Stimulated activated effector memory CD8-positive, alpha-beta T cell treated with anti-CD3 and anti-CD28 coated beads, Interleukin-12 subunit alpha, Interleukin-12 subunit beta, amount 100 ng/mL, for 72 hours (primary cell): ENCODE results near the gene HMGXB4.
A peak's percentile ranks its signal among the peaks of the same experiment; 100 is the strongest.
"Not testable (repeated sequence)": the region's sequence is repeated elsewhere in the genome, so short reads cannot be mapped to it uniquely, and the experiment has no call there.

Experiments
- ATAC-seq: fragments of 150-1000 bp; cut with Tn5 transposase; 2 replicates; pipeline ENCODE4 v1.10.0; 2021
- DNase-seq, 2 donors: peaks; one replicate each; pipeline ENCODE4 v3.0.0; 2021 to 2022; ENCODE audit warnings: low spot score in 2 of 2
- H3K27ac Mint-ChIP-seq: one replicate; pipeline ENCODE4 v1.8.0; 2022; ENCODE audit warnings: mild to moderate bottlenecking, mixed read lengths
- H3K36me3 Mint-ChIP-seq: one replicate; pipeline ENCODE4 v1.8.0; 2022; ENCODE audit warnings: mild to moderate bottlenecking, mixed read lengths
- H3K4me1 Mint-ChIP-seq: one replicate; pipeline ENCODE4 v1.8.0; 2022; ENCODE audit warnings: mixed read lengths
- H3K4me3 Mint-ChIP-seq: one replicate; pipeline ENCODE4 v1.8.0; 2022; ENCODE audit warnings: mild to moderate bottlenecking, mixed read lengths
- H3K9me3 Mint-ChIP-seq: one replicate; pipeline ENCODE4 v1.8.0; 2022; ENCODE audit warnings: mixed read lengths

The HMGXB4 gene

DNA sequence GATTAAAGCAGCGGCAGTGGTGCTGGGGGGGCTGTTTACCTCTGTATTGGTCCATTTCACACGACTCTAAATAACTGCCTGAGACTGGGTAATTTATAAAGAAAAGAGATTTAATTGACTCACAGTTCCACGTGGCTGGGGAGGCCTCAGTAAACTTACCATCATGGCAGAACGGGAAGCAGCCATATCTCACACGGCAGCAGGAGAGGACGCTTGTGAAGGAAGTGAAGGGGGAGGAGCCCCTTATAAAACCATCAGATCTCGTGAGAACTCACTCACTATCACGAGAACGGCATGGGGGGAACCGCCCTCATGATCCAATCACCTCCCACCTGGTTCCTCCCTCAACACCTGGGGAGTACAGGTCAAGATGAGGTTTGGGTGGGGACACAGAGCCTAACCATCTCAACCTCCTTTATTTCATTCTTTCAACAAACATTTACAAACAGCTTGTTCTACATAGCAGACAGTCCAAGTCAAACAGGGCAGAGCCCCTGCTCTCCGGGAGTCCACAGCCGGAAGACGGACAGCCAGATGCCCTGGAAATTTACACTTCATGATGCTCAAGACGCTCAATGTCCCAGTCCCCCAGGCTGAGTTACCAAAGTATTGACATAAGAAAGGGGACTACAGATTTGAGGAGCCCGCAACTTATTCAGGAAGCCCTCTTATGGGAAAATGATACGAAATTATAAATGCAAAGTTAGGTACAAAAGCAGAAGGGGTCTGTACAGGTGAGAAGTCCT is 26.3 kb upstream of the HMGXB4 start:
- H3K4me3 Mint-ChIP-seq: peak overlapping the region; percentile 13

DNA sequence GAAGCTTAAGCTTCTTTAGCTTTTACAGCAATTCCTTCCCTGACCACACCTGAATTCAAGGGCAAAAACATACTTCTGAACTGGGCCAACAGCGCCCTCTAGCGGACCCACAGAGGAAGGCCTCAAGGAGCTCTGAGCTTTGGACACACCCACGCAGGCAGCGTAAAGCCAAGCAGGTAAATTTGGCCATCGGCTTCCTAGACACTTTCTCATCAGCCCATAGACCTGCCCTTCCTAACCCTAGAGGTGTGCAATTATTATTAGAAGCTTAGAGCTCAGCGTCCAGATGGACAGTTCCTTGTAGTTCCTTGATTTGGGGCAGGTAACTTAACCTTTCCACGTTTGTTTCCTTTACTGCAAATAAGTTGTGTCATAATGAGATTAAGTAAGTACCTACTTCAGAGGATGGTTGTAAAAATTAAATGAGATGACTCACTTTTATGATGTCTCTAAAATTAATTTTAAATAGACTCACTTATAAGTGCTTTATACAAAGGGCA is 25.7 kb upstream of the HMGXB4 start:
- no peaks in the 10 kb centered on the region for H3K9me3 Mint-ChIP-seq
- H3K4me3 Mint-ChIP-seq: no peak overlapping the region
- H3K27ac Mint-ChIP-seq: no peak overlapping the region
- no peaks in the 10 kb centered on the region for H3K36me3 Mint-ChIP-seq
- ATAC-seq (peak; percentile 65), DNase-seq (peak; percentile 51 to 79)
- H3K4me1 Mint-ChIP-seq: peaks cover 12% of the 10 kb centered on the region

More for the DNA sequence above, 26.3 kb upstream of the HMGXB4 start:
- H3K9me3 Mint-ChIP-seq: no peaks in the 10 kb centered on the region
- H3K4me1 Mint-ChIP-seq: peaks cover 12% of the 10 kb centered on the region
- no peak for DNase-seq
- no peak for ATAC-seq
- H3K36me3 Mint-ChIP-seq: no peaks in the 10 kb centered on the region
- H3K27ac Mint-ChIP-seq: no peak overlapping the region

DNA sequence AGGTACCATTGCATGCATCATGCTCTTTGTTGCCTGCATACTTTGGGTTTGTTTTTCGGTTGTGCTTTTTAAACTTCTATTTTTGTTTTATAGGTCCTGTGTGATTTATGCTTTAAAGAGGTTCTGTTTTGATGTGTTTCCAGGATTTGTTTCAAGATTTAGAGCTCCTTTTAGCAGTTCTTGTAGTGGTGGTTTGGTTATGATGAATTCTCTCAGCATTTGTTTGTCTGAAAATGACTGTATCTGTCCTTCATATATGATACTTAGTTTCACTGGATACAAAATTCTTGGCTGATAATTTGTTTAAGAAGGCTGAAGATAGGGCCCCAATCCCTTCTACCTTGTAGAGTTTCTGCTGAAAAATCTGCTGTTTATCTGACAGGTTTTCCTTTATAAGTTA is 18.5 kb upstream of the HMGXB4 start:
- not testable (repeated sequence) for H3K4me1 Mint-ChIP-seq, H3K4me3 Mint-ChIP-seq, ATAC-seq, H3K36me3 Mint-ChIP-seq, H3K27ac Mint-ChIP-seq, H3K9me3 Mint-ChIP-seq, DNase-seq

DNA sequence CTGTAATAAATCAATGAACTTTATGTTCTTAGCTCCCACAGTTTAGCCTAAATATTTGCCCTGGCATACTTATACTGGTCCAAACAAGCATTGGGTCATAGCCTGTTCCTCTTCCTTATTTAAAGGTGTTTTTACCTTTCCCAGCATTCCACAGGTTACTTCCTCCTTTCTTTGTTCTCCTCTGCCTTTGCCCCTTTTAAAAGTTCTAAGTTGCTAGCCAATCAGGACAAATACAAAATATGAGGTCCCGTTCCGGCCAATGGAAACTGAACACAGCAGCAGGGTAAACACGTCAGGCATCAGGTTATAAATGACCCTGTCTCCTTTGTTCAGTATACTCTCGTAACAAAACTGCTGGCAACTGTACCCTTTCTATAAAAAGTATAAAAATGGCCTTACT is 12.8 kb upstream of the HMGXB4 start:
- not testable (repeated sequence) for H3K9me3 Mint-ChIP-seq, H3K4me3 Mint-ChIP-seq, H3K27ac Mint-ChIP-seq, H3K36me3 Mint-ChIP-seq, DNase-seq, H3K4me1 Mint-ChIP-seq, ATAC-seq

DNA sequence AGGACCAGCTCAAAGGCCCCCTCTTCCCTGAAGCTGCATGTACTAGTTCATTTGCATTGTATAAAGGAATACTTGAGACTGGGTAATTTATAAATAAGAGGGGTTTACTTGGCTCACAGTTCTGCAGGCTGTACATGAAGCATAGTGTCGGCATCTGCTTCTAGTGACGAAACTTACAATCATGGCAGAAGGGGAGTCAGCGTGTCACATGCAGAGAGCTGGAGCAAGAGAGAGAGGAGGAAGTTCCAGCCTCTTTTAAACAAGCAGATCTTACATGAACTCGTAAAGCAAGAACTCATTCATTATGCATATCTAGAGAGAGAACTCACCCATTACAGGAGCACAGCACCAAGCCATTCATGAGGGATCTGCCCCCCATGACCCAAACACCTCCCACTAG is 7.1 kb upstream of the HMGXB4 start:
- no peaks in the 10 kb centered on the region for H3K36me3 Mint-ChIP-seq
- DNase-seq (no peak), ATAC-seq (no peak)
- no peak overlapping the region for H3K4me3 Mint-ChIP-seq
- no peaks in the 10 kb centered on the region for H3K9me3 Mint-ChIP-seq
- peaks cover 5% of the 10 kb centered on the region for H3K4me1 Mint-ChIP-seq
- no peak overlapping the region for H3K27ac Mint-ChIP-seq

DNA sequence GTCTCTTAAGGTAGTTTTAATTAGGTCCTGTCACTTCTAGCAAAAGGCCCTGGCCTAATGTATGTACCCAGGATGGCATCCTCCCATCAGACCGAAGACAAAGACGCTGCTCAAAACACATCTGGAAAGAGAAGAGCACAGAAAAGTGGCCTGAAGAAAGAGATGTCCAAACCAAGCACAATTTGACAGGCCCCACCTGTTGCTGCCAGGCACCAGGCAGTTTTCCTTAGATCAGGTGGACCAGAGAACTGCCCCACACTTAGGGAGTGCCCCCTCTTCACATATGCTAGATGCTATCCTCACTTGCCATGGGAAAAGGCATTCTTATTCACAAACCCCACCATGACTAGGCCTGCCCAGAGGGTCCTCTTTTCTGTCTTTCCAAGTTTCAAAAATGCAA is 3.3 kb upstream of the HMGXB4 start:
- H3K36me3 Mint-ChIP-seq: peaks cover 9% of the 10 kb centered on the region
- no peak for ATAC-seq
- no peak for DNase-seq
- H3K9me3 Mint-ChIP-seq: no peaks in the 10 kb centered on the region
- no peak overlapping the region for H3K27ac Mint-ChIP-seq
- peaks cover 22% of the 10 kb centered on the region for H3K4me1 Mint-ChIP-seq
- H3K4me3 Mint-ChIP-seq: no peak overlapping the region

DNA sequence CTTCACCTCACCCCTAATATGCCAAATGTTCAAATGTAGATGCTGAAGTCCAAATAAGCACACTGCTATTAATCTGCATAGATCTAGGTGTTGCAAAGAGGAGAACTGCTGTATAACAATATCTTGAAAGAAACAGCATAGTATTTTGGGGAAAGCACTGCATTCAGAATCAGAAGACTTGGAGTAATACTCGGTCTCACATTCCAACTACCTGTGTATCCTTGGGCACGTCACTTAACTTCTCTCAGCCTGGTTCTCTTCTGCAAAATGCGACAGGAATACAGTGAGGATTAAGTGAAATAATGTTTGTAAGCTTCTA is 332 bp upstream of the HMGXB4 start:
- no peak for DNase-seq
- Mint-ChIP-seq H3K4me1 (peaks cover 32% of the 10 kb centered on the region), H3K9me3 (no peaks in the 10 kb centered on the region), H3K27ac (peak overlapping the region; percentile 95), H3K4me3 (peak overlapping the region; percentile 75), H3K36me3 (peaks cover 28% of the 10 kb centered on the region)
- no peak for ATAC-seq

DNA sequence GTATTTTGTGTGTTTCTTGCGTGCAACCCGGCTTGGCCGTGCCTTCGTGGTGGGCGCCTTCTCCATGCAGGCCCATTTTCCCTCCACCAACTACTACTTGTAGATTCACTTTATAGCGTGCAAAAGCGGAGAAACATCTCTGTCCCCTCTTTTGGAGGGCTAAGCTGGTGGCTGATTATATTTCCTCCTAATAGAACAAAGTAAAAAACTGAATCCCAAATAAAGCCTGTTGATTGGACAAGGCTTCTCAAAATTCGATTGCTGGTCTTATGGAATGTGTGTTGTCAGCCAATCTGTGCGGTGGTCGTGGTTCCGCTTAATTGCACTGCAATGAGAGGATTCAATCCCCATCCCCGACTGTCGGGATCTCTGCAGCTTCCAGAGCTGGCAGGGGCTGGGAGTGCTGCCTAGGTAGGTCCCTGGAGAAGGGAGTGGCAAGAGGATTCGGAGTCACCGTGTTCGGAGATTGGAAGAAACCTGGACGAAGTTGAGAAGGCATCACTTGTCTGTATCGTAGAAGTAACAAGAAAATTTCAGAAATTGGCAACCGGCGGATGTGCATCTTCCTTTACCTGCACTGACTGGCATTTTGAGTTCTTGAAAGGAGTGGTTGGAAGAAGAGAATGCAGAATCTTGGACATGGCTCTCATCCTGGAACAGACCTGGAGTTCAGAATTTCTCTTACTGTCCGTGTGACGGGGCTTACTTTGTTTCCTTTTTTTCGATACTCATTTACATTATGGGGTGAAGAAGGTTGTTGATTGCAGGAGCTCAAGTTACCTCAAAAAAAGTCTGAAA is 1.1 kb downstream of the HMGXB4 start:
- peak overlapping the region; percentile 75 for H3K4me3 Mint-ChIP-seq
- peaks cover 27% of the 10 kb centered on the region for H3K4me1 Mint-ChIP-seq
- no peak for ATAC-seq
- no peak for DNase-seq
- H3K36me3 Mint-ChIP-seq: peaks cover 42% of the 10 kb centered on the region
- no peaks in the 10 kb centered on the region for H3K9me3 Mint-ChIP-seq
- peak overlapping the region; percentile 95 for H3K27ac Mint-ChIP-seq

DNA sequence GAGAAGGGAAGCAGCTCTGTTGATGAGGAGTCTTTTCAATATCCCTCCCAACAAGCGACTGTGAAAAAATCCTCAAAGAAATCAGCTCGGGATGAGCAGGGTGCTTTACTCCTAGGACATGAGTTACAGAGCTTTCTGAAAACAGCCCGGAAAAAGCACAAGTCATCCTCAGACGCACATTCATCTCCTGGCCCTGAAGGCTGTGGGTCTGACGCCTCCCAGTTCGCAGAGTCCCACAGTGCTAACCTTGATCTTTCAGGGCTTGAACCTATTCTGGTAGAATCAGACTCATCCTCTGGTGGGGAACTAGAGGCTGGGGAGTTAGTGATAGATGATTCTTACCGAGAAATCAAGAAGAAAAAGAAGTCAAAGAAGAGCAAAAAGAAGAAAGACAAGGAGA is 7.7 kb downstream of the HMGXB4 start:
- Mint-ChIP-seq H3K4me3 (no peak overlapping the region), H3K36me3 (peaks cover 90% of the 10 kb centered on the region), H3K9me3 (no peaks in the 10 kb centered on the region), H3K4me1 (peaks cover 28% of the 10 kb centered on the region), H3K27ac (peak overlapping the region; percentile 40)
- no peak for ATAC-seq
- DNase-seq: no peak

DNA sequence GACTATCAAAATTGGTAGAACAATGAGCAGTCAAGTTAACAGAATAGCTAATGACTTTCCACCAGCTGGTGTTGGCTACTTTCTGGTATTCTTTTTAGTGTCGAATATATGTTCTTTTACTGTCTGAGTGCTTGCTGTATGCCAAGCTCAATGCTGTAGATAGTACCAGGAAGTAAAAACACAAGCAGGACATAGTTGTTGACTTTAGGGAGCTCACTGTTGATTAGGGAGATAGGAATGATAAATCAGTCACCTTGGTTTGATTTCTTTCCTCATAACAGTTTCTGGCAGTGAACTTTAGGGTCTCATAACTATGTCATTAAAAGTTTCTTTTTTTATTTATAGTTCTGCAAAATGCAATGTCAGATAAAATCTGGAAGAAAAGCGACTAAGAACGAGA is 9.0 kb downstream of the HMGXB4 start:
- DNase-seq (no peak), ATAC-seq (no peak)
- Mint-ChIP-seq H3K36me3 (peaks cover 95% of the 10 kb centered on the region), H3K4me3 (no peak overlapping the region), H3K4me1 (peaks cover 28% of the 10 kb centered on the region), H3K9me3 (no peaks in the 10 kb centered on the region), H3K27ac (no peak overlapping the region)

DNA sequence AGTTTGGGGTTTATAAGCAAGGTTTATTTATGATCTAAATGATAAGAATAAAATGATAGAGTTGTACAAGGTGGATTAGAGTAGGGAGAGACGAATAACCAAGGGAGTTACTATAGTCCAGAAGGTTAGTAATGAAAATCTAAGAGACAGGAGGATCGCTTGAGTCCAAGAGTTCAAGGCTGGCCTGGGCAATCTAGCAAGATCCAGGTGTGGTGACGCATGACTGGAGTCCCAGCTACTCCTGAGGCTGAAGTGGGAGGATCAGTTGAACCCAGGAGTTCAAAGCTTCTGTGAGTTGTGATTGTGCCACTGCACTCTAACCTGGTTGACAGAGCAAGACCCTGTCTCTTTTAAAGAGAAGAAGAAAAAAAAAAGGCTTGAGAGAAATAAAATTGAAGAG is 12.3 kb downstream of the HMGXB4 start:
- no peak for ATAC-seq

DNA sequence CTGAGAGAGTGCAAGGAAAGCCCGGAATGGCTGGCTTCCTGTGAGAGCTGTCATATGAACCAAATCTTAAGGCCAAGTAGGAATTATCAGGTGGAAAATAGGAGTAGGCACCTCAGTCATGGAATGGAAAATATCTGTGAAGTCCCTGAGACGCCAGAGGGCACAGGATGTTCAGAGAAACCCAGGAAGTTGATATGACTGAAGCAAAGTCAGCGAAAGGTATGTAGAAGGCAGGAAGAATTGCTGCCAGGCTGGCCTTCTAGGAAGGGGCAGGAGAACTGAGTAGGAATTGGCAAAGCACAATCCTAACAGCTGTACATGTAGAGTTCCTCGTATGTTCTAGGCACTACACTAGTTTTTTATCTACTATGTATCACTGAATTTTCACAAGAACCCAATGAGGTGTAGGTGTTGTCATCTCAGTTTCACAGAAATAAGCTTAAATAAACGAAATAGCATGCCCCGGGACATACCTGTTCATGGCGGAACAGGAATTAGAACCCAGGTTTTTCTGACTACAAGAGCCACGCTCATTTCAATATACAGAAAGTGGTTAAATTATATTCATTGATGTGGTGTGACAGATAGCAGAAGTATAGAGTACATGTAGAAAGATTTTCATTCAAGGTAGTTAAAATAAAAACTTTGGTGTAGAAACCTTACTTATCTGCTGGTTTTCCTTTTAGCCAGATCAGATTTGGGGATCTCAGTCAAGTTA is 17.0 kb downstream of the HMGXB4 start:
- Mint-ChIP-seq H3K4me3 (no peak overlapping the region), H3K27ac (peak overlapping the region; percentile 29), H3K36me3 (peaks cover 84% of the 10 kb centered on the region), H3K9me3 (no peaks in the 10 kb centered on the region), H3K4me1 (peaks cover 31% of the 10 kb centered on the region)
- DNase-seq (no peak), ATAC-seq (no peak)

More for the DNA sequence above, 12.3 kb downstream of the HMGXB4 start:
- H3K9me3 Mint-ChIP-seq: no peaks in the 10 kb centered on the region
- H3K36me3 Mint-ChIP-seq: peaks cover 87% of the 10 kb centered on the region
- H3K4me1 Mint-ChIP-seq: peaks cover 44% of the 10 kb centered on the region
- H3K4me3 Mint-ChIP-seq: no peak overlapping the region
- peak overlapping the region; percentile 67 for H3K27ac Mint-ChIP-seq
- no peak for DNase-seq

DNA sequence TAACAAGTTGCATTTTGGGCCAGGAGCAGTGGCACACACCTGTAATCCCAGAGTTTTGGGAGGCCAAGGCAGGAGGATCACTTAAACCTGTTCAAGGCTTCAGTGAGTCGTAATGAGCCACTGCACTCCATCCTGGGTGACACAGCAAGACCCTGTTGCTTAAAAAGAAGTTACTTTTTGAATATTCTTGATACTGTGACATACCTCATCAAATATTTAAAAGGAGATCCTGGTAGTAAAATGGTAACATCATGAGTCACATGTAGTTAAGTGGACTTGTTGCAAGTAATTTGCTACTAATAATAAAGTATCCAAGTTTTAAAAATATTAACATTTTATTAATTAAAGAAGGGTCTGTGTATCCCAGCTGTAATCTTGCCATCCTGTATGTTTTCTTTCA is 18.3 kb downstream of the HMGXB4 start:
- Mint-ChIP-seq H3K4me1 (peaks cover 29% of the 10 kb centered on the region), H3K36me3 (peaks cover 79% of the 10 kb centered on the region), H3K27ac (no peak overlapping the region), H3K9me3 (no peaks in the 10 kb centered on the region), H3K4me3 (no peak overlapping the region)
- DNase-seq (no peak), ATAC-seq (no peak)

DNA sequence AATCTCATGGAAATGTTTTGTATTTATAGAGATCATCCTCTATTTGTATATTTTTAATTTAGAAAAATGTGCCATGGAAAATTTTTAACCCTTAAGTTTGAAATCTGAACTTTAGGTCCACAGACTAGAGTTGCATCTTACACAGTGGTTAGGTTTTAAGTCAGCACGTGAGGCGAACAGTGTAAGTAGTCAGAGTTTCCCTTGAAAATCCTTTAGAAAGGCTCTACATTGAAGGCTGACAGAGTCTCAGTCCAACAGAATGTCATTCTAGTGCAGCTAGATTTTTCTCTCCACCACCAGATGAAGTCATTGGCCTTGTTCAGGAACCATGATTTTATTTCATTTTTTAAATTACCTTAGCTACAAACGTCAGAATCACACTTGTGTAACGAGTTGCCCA is 18.7 kb downstream of the HMGXB4 start:
- Mint-ChIP-seq H3K27ac (no peak overlapping the region), H3K4me3 (no peak overlapping the region), H3K36me3 (peaks cover 74% of the 10 kb centered on the region), H3K4me1 (peaks cover 33% of the 10 kb centered on the region), H3K9me3 (no peaks in the 10 kb centered on the region)
- ATAC-seq (no peak), DNase-seq (no peak)

DNA sequence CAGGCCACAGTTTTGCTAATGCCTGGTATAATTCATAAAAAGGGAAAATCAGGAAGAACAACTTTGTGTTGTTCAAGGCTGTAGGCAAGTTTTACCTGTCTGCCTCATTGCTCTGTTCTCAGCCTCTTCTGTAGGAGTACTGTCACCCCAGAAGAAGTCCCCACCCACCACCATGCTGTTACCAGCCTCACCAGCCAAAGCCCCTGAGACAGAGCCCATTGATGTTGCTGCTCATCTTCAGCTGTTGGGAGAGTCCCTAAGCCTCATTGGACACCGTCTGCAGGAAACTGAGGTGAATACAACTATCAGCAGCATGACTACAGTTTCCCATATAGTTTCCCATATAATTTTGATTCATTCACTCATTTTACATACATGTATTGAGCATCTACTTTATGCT is 30.8 kb downstream of the HMGXB4 start:
- Mint-ChIP-seq H3K27ac (no peak overlapping the region), H3K4me3 (no peak overlapping the region), H3K4me1 (no peaks in the 10 kb centered on the region), H3K9me3 (no peaks in the 10 kb centered on the region), H3K36me3 (peaks cover 96% of the 10 kb centered on the region)
- DNase-seq (no peak), ATAC-seq (no peak)
